ENCODE results near the gene GPR27. TPM values are rescaled to one million over a fixed set of nuclear protein-coding genes. Genes with fewer than 3 reads are reported as not detected.

The GPR27 gene
- total RNA-seq, 2 donors from 2014 or later, result 11.2 to 29.1 TPM

DNA sequence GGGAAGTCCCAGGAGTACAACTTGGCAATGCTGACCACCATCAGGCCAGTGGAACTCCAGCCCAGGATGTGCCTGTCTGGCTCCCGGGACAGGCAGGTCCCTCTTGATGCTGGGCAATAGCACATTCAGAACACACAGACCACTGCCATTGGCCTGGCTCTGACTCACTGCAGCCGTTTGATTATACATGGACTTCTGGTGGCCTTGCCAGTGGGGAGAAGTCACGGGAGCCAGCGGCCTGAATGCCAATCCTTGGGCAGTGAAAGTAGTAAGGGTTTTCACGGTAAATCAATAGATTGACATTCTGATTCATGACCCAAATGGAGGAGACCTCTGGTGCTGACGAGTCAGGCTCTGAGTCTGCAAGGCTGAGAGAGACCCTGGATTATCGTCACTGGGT lies 43.8 kb downstream of the GPR27 start:
- WGBS, result 86% methylated on average over 7 of the region's 7 CpGs

GRCh38 chr3:71800023-71800422 lies 46.4 kb downstream of the GPR27 start:
- Histone ChIP-seq H3K36me3 (no peaks in the 10 kb centered on the region), H3K4me1 (replicated peaks) (no peaks in the 10 kb centered on the region), H3K27ac (no peak overlapping the region), H3K27me3 (replicated peaks; ENCODE audit: insufficient read depth) (no peaks in the 10 kb centered on the region), H3K9me3 (no peaks in the 10 kb centered on the region), H3K4me3 (no peak overlapping the region)
- no peak for TF ChIP-seq POLR2AphosphoS5 (IDR thresholded peaks at IDR 0.05)
- TF ChIP-seq CTCF (IDR thresholded peaks at IDR 0.05), result no peak
- no peak for TF ChIP-seq POLR2A (IDR thresholded peaks at IDR 0.05)
- no peak for DNase-seq (ENCODE audit: low spot score)
- intact Hi-C loops (cut with DNase I), result no loop called here
- WGBS, result 54% methylated on average over 3 of the region's 3 CpGs

More for the DNA sequence above, 43.8 kb downstream of the GPR27 start:
- no peaks in the 10 kb centered on the region for H3K36me3 ChIP-seq
- H3K27ac ChIP-seq, result no peak overlapping the region
- intact Hi-C loops (cut with DNase I), result no loop called here
- H3K9me3 ChIP-seq, result no peaks in the 10 kb centered on the region
- no peak overlapping the region for H3K4me3 ChIP-seq
- H3K27me3 ChIP-seq (replicated peaks; ENCODE audit: insufficient read depth), result no peaks in the 10 kb centered on the region
- TF ChIP-seq POLR2AphosphoS5 (IDR thresholded peaks at IDR 0.05) (no peak), CTCF (IDR thresholded peaks at IDR 0.05) (no peak), POLR2A (IDR thresholded peaks at IDR 0.05) (no peak)
- no peak for DNase-seq (ENCODE audit: low spot score)
- no peaks in the 10 kb centered on the region for H3K4me1 ChIP-seq (replicated peaks)

GRCh38 chr3:71801986-71802385 lies 48.3 kb downstream of the GPR27 start:
- TF ChIP-seq POLR2A (IDR thresholded peaks at IDR 0.05), result no peak
- no peak for TF ChIP-seq POLR2AphosphoS5 (IDR thresholded peaks at IDR 0.05)
- no peak for TF ChIP-seq CTCF (IDR thresholded peaks at IDR 0.05)

GRCh38 chr3:71803248-71803647 lies 49.6 kb downstream of the GPR27 start:
- intact Hi-C loops (cut with DNase I), result no loop called here
- no peak for DNase-seq (ENCODE audit: low spot score)
- WGBS, result 97% methylated on average over 3 of the region's 3 CpGs
- Histone ChIP-seq H3K9me3 (no peaks in the 10 kb centered on the region), H3K4me1 (replicated peaks) (no peaks in the 10 kb centered on the region), H3K27me3 (replicated peaks; ENCODE audit: insufficient read depth) (no peaks in the 10 kb centered on the region), H3K36me3 (no peaks in the 10 kb centered on the region), H3K27ac (no peak overlapping the region), H3K4me3 (no peak overlapping the region)
- TF ChIP-seq POLR2A (IDR thresholded peaks at IDR 0.05) (no peak), CTCF (IDR thresholded peaks at IDR 0.05) (no peak), POLR2AphosphoS5 (IDR thresholded peaks at IDR 0.05) (no peak)

More at GRCh38 chr3:71801986-71802385, 48.3 kb downstream of the GPR27 start:
- Histone ChIP-seq H3K27ac (no peak overlapping the region), H3K36me3 (no peaks in the 10 kb centered on the region), H3K4me3 (no peak overlapping the region), H3K27me3 (replicated peaks; ENCODE audit: insufficient read depth) (no peaks in the 10 kb centered on the region), H3K4me1 (replicated peaks) (no peaks in the 10 kb centered on the region), H3K9me3 (no peaks in the 10 kb centered on the region)
- no peak for DNase-seq (ENCODE audit: low spot score)
- WGBS, result 94% methylated on average over 2 of the region's 2 CpGs
- intact Hi-C loops (cut with DNase I), result no loop called here

DNA sequence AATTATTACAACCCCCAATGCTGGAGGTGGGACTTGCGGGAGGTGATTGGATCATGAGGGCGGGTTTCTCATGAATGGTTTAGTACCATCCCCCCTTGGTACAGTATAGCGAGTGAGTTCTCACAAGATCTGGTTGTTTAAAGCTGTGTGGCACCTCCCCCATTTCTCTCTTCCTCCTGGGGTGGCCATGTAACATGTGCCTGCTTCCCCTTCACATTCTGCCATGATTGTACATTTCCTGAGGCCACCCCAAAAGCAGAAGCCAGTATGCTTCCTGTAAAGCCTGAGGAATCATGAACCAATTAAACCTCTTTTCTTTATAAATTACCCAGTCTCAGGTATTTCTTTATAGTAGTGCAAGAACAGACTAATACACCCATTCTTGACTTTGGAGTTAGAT lies 51.5 kb downstream of the GPR27 start:
- Histone ChIP-seq H3K4me3 (no peak overlapping the region), H3K36me3 (no peaks in the 10 kb centered on the region), H3K27ac (no peak overlapping the region), H3K27me3 (replicated peaks; ENCODE audit: insufficient read depth) (no peaks in the 10 kb centered on the region), H3K9me3 (no peaks in the 10 kb centered on the region), H3K4me1 (replicated peaks) (no peaks in the 10 kb centered on the region)
- DNase-seq (ENCODE audit: low spot score), result no peak
- intact Hi-C loops (cut with DNase I), result no loop called here
- 94% methylated on average over 3 of the region's 3 CpGs for WGBS
- TF ChIP-seq POLR2A (IDR thresholded peaks at IDR 0.05) (no peak), CTCF (IDR thresholded peaks at IDR 0.05) (no peak), POLR2AphosphoS5 (IDR thresholded peaks at IDR 0.05) (no peak)

Measured in prostate gland (tissue), 2 donors.